ENCODE results near the gene IL1RN.

Gene IL1RN

GRCh38 chr2:113173542-113174375, 46.4 kb downstream of the IL1RN start, which contains the start of gene PSD4:
Gene PSD4 (plus strand): TSS chr2:113173971. CDS start chr2:113182457, 8,486 bp downstream.
- DNase-seq (ENCODE audit: low read depth in 2 of 2), result peak; percentile 83 to 84

DNA sequence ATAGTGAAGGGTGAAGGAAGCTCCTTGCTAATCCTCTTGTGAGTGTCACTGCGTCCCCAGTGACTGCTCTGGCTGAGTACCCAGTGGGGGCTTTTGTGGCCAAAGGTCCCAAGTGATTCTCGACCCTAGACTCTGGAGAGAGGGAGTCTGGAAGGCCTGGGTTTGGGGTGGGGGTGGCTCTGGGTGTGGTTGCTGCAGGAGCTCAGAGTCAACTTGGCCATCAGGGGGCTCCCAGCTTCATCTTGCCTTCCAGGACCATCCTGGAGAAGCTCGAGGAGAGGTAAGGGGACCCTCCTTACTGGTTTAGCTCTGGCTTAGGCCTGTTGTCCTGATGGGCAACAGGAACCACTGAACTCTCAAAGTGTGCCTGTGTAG, 47.0 kb downstream of the IL1RN start:
- DNase-seq (ENCODE audit: low read depth in 2 of 2), result no peak

- peak; percentile 61 to 64 for DNase-seq (ENCODE audit: low read depth in 2 of 2)
These were observed 47.7 kb downstream of the IL1RN start for GRCh38 chr2:113175042-113175628.

GRCh38 chr2:113175736-113176695, 48.6 kb downstream of the IL1RN start:
- peak in 1 of 2 donors; percentile 22 for DNase-seq (ENCODE audit: low read depth in 2 of 2)

DNA sequence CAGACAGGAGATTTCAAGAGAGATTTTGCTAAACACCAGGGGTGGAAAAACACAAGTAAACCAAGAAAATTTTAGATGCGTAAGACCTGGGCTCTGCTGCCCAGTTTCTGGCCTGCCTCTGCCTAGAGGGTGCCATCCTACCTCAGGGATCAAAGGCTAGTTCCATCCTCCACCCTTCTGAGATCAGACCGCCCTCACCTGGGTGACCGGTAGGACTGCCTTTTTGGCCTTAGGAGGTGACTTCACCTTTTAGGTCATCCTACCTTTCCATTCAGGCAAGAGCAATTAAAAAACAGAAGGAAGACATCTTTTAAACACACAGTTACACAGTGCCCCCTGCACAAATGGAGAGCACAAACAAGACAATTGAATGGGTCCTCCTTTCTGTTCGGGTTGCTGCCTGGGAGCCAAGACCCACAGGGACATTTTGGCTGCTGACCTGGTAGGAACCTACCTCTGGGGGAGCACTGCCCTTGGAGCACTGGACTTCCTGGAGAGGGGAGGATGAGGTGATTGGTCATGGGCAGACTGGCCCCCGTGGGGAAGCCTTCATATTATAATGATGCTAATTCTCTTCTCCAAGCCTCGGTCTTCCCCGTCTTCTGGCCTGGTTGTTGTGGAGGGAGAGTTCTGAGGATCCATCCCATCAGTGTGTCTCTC, 49.4 kb downstream of the IL1RN start:
- DNase-seq (ENCODE audit: low read depth in 2 of 2), result no peak

DNA sequence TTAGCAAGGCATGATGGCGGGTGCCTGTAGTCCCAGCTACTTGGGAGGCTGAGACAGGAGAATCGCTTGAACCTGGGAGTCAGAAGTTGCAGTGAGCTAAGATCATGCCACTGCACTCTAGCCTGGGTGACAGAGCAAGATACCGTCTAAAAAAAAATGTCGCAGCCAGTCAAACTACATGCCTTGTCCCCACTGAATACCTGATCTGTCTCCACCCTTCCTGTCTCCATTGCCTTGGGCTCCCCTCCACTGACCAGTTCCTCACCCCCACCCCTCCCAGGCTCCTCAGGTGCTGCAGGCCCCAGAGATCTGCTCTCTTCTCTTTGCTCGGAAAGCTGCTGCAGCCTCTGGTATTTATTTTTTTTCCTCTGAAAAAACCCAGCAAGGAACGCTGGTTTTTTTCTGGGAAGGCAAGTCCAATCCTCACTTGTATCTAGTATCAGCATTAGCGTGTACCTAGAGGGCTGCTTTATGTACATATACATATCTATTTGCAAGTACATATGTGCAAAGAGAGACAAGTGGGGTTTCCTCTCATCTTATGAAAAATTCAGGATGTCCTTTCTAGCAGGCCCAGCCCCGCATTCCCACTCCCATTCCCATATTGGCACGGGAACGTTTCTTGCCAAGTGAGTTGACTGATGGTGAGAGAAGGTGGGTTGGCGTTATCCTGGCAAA, 50.8 kb downstream of the IL1RN start:
- DNase-seq (ENCODE audit: low read depth in 2 of 2), result no peak

GRCh38 chr2:113178891-113179290, 51.5 kb downstream of the IL1RN start:
- DNase-seq (ENCODE audit: low read depth in 2 of 2), result peak in 1 of 2 donors; percentile 35

- DNase-seq (ENCODE audit: low read depth in 2 of 2), result no peak
These were observed 52.1 kb downstream of the IL1RN start for GRCh38 chr2:113179446-113180045.

GRCh38 chr2:113180131-113180946, 52.9 kb downstream of the IL1RN start:
- DNase-seq (ENCODE audit: low read depth in 2 of 2), result no peak

DNA sequence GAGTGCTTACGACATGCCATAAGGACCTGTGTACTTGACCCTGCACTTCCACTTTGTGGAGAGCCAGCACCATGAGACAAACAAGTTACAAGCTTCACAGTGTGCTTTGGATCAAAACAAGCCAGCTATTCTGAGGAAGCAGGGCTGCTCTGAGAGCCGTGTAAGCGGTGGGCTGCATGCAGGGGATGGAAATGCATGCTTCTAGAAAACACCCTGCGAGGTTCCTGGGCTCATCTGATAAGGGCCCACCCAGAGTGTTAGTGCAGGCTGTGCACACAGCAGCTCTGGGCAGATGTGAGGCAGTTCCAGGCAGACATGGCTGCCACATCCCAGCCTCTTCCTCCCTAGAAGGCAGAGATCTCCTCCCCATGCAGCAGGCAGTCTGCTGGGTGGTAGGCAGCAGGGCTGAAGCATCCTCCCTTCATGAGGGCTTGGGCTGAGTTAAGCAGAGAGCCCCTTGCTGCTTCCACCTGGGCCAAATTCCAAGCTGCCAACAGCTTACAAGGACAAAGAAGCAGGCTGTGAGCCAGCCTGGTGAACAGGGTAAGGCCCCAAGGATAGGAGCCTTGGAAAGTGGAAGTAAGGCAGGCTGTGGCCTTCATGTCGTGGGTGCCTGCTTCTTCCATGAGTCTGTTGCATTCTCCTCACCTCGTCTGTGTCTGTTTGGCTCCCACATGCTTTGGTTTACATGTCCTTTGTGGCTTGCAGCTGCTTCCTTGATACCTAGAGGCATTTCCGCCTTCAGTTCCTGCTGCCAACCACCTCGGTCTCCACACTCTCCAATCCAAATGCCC, 54.1 kb downstream of the IL1RN start:
- DNase-seq (ENCODE audit: low read depth in 2 of 2), result no peak

DNA sequence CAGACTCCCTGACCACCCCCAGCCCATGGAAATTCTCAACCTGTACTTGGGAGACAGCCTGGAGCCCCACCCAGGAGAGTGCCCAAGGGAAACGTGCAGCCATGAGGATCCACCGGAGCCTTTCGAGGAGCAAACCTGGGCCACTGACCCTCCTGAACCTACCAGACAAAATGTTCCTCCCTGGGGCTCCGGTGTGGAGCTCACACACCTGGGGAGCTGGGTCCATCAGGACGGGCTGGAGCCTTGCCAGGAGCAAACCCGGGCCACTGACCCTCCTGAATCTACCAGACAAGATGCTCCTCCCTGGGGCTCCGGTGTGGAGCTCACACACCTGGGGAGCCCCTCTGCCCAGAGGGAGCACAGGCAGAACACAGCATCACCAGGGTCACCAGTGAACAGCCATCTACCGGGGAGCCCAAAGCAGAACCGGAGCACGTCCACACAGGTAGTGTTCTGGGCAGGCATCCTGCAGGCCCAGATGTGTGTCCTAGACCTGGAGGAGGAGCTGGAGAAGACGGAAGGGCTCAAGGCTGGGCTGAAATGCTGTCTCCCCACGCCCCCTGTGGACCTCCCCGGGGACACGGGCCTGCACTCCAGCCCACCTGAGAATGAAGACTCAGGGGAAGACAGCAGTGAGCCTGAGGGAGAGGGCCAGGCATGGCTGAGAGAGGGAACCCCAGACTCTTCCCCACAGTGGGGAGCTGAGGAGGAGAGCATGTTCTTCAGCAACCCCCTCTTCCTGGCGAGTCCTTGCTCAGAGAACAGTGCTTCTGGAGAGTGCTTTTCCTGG, 55.3 kb downstream of the IL1RN start:
- no peak for DNase-seq (ENCODE audit: low read depth in 2 of 2)

GRCh38 chr2:113183264-113183663, 55.9 kb downstream of the IL1RN start:
- no peak for DNase-seq (ENCODE audit: low read depth in 2 of 2)

All from stimulated activated CD4-positive, alpha-beta T cell treated with anti-CD3 and anti-CD28 coated beads, Interleukin-15, amount 100 ng/mL, for 48 hours (primary cell).